Activated CD4-positive, alpha-beta T cell treated with anti-CD3 and anti-CD28 coated beads, Interleukin-2, amount 10 ng/mL, durations not matched to agents 24 days and 14 days (primary cell): Measurements from ENCODE around the gene SAP30BP. TPM values are rescaled to one million over a fixed set of nuclear protein-coding genes. Genes with fewer than 3 reads are reported as not detected.

ENCODE experiments used
- DNase-seq: peaks from one replicate; pipeline ENCODE4 v3.0.0; 2022
- H3K27ac Mint-ChIP-seq: one replicate; pipeline ENCODE4 v1.8.0; 2022; ENCODE audit warnings: mild to moderate bottlenecking, mixed read lengths
- H3K27me3 Mint-ChIP-seq: one replicate; pipeline ENCODE4 v1.8.0; 2022; ENCODE audit warnings: mixed read lengths
- H3K36me3 Mint-ChIP-seq: one replicate; pipeline ENCODE4 v1.8.0; 2022; ENCODE audit warnings: low read depth, mild to moderate bottlenecking, mixed read lengths
- H3K4me1 Mint-ChIP-seq: one replicate; pipeline ENCODE4 v1.8.0; 2021; ENCODE audit warnings: mixed read lengths
- H3K4me3 Mint-ChIP-seq: one replicate; pipeline ENCODE4 v1.8.0; 2022; ENCODE audit warnings: mild to moderate bottlenecking, moderate library complexity, mixed read lengths
- H3K9me3 Mint-ChIP-seq: one replicate; pipeline ENCODE4 v1.8.0; 2021; ENCODE audit warnings: mixed read lengths
- intact Hi-C: fragments of 100-400 bp; cut with micrococcal nuclease; formaldehyde crosslinking; loops from one replicate; pipeline ENCODE4 v1.15.1; 2023
- total RNA-seq: library from RNA; stranded (reverse); gene quantifications from 2 replicates; pipeline ENCODE4 v1.2.3, GENCODE V29; 2022

Gene SAP30BP
- total RNA-seq, 1 donor from 2014 or later = 109 TPM

- H3K27me3 Mint-ChIP-seq = no peaks in the 10 kb centered on the region
- intact Hi-C loops = no loop called here
- no peaks in the 10 kb centered on the region for H3K9me3 Mint-ChIP-seq
- DNase-seq = no peak
- peaks cover 3% of the 10 kb centered on the region for H3K36me3 Mint-ChIP-seq
- peaks cover 11% of the 10 kb centered on the region for H3K4me1 Mint-ChIP-seq
- H3K4me3 Mint-ChIP-seq = no peak overlapping the region
- H3K27ac Mint-ChIP-seq = no peak overlapping the region
Observed at GRCh38 chr17:75756451-75757085, 89.4 kb downstream of the SAP30BP start.

GRCh38 chr17:75757086-75757681 is 90.0 kb downstream of the SAP30BP start:
- Mint-ChIP-seq H3K4me3 (no peak overlapping the region), H3K4me1 (peaks cover 11% of the 10 kb centered on the region), H3K27me3 (no peaks in the 10 kb centered on the region), H3K36me3 (peaks cover 3% of the 10 kb centered on the region), H3K9me3 (no peaks in the 10 kb centered on the region), H3K27ac (no peak overlapping the region)
- intact Hi-C loops = no loop called here
- no peak for DNase-seq

Other genes with a start within 250 kb of the SAP30BP start
- 68.9 and 69.5 TPM in 2 replicates for gene TMEM94, start 210.7 kb upstream of the SAP30BP start, total RNA-seq
- gene CASKIN2, start 151.8 kb upstream of the SAP30BP start, total RNA-seq = 1.4 and 1.6 TPM in 2 replicates
- gene TSEN54, start 150.8 kb upstream of the SAP30BP start, total RNA-seq = 61.7 and 66.4 TPM in 2 replicates
- 6.5 and 9.0 TPM in 2 replicates for gene LLGL2, start 141.6 kb upstream of the SAP30BP start, total RNA-seq
- gene MYO15B, start 79.5 kb upstream of the SAP30BP start, total RNA-seq = 24.3 and 25.4 TPM in 2 replicates
- gene SMIM5, start 33.9 kb upstream of the SAP30BP start, total RNA-seq = 0.14 and 0.38 TPM in 2 replicates
- gene RECQL5, start 184 bp upstream of the SAP30BP start, total RNA-seq = 34.2 and 34.4 TPM in 2 replicates
- gene ITGB4, start 54.1 kb downstream of the SAP30BP start, total RNA-seq = 0.71 and 1.8 TPM in 2 replicates
- 53.3 and 54.7 TPM in 2 replicates for gene GALK1, start 97.9 kb downstream of the SAP30BP start, total RNA-seq
- 28.9 and 30.0 TPM in 2 replicates for gene UNK, start 117.5 kb downstream of the SAP30BP start, total RNA-seq
- gene UNC13D, start 177.1 kb downstream of the SAP30BP start, total RNA-seq = 158 and 161 TPM in 2 replicates
- gene WBP2, start 188.0 kb downstream of the SAP30BP start, total RNA-seq = 68.9 and 70.0 TPM in 2 replicates
- 25.2 and 33.2 TPM in 2 replicates for gene TRIM47, start 211.2 kb downstream of the SAP30BP start, total RNA-seq
- 47.6 and 48.1 TPM in 2 replicates for gene TRIM65, start 229.6 kb downstream of the SAP30BP start, total RNA-seq
- gene MRPL38, start 237.5 kb downstream of the SAP30BP start, total RNA-seq = 151 and 157 TPM in 2 replicates